NCI-H446 treated with DMSO at 0.1 percent for 48 hours (cell line): ENCODE measurements around the gene SPEM2.

Source experiments
- DNase-seq: peaks from one replicate; lab custom pipeline; 2025; lab: John Stamatoyannopoulos, UW

Gene SPEM2

GRCh38 chr17:7403977-7404736 lies 21.3 kb upstream of the SPEM2 start, which contains the start of gene TMEM256:
Gene TMEM256 (minus strand): TSS chr17:7404097. CDS start chr17:7404084, 13 bp downstream.
- DNase-seq, result peak; percentile 97

DNA sequence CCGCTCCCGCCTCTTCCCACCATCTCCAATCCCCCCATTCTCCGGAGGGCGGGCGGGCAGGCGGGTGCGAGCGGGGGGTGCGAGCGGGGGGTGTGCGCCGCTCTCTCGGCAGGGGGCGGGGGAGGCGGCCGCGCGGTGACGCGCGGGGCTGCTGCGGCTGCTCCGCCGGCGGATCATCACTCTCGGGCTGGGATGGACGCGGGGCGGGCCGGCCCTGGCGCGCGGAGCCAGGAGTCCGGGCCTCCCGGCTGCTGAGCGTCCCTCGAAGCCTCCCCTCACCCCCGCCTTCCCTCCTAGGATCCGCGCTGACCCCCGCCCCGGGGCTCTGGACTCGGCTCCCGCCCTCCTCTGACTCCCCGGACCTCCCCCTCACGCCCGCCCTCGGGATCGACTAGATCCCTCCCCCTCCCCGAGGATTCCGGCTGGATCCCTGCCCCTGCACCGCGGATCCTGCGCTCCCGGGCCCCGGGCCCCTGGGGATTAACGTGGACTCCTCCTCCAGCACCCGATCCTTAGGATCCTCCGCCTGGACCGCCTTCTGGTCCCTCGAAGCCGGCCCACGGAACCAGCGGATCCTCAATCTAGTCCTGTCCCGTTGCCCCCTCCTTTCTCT lies 20.6 kb upstream of the SPEM2 start:
- DNase-seq, result no peak

DNA sequence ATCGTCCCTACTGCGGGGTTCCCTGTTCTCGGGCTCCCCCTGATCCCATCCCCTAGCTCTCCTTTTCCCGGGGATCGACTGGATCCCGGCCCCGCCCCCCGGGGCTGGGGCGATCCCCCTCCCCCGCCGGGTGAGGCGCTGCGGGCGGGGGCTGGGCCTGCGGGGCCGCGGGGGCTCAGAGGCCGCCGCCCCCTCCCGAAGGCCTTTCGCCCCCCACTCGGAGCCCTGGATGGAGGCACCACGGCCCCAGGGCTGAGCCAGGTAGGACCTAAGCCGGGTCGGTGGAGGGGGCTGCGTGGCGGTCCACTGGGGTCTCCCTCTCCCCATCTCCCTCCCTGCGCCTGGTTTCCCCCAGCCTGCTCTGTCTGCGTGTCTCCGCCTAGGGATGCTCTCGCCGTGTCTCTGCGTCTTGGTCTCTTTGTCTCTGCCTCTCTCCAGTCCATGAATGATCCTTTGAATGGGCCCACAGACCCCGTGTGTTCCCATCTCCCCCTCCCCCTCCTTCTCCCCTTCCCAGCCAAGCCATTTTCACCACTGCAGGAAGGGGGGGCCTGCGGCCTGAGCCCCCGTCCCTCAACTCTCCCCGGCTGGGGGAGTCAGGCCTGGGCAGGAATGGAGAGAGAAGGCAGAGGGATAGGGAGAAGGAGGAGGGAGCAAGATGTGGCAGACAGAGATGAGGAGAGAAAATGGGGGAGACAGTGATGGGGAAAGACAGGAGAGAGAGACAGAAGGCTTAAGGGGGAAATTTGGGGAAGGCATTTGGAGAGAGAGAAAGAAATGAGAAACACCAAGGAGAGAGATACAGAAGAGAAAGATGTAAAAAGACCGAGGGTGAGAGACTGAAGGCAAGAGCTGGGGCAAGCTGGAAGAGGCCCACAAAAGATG lies 19.8 kb upstream of the SPEM2 start:
- DNase-seq, result no peak

DNA sequence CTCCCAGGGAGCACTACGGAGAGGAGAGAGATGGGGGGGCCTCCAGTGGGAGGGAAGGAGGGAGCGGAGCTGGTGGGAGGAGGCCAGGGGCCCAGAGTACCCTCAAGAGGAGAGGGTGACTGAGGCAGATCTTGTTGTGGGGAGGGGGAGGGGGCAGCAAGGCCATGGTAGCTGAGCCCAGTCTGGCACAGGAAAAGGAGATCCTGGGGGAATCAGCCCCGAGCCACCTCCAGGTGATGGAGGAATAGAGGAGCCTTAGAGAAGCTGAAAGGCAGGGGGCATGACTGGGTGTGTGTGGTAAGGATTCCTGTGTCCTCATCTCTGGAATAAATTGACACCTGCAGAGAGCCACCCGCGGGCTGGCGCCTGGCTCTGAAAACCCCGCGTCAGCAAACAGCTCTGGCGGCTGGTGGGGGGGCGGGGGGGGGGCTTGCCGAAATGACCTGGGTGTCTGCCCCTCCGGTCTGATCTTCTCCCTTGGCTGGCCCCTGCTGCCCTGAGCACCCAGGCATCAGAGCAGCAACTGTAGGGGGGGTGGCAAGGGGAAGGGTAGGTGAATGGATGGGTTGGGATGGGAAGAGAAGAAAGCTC lies 19.1 kb upstream of the SPEM2 start:
- DNase-seq, result no peak

GRCh38 chr17:7407082-7407481 lies 18.3 kb upstream of the SPEM2 start:
- no peak for DNase-seq

DNA sequence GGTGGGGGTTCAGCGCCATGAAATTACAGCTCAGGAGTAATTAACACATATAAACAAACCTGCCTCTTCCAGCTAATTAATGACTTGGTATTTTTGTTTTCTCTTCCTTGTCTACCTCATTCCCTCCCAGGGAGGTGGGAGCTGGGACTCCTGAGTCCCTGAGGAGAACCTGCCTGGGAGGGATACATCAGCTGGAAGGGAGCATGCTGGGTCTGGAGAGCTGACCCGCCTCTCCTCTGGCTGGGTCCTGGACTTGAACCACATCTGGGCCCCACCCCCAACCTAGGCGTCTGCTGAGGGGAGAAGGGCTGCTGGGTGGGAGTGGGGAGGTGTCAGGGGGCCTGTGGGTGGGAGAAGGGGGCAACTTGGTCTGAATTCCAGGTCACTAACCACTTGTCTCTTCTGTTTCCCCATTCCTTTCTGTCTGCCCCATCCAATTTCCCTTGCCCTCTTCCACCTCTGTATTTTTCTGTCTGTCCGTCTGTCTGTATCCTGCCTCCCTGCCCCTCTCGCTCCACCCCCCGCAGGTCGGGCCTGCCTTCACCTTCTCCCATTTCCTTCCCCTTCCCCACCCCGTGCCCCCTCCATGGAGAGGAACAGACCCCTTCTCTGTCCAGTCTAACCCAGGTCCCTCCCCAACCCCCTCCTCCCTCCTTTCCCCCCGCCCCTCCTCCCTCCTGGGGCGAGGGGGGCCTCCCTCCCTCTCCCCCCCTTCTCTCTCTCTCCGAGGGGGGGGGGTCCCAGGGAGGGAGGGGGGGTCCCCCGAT lies 17.7 kb upstream of the SPEM2 start, which contains the start of gene NLGN2:
NLGN2 (plus strand) TSS at position 361 of the 767 bp plus-strand sequence. CDS start 411 bp downstream, outside the sequence.
- no peak for DNase-seq

DNA sequence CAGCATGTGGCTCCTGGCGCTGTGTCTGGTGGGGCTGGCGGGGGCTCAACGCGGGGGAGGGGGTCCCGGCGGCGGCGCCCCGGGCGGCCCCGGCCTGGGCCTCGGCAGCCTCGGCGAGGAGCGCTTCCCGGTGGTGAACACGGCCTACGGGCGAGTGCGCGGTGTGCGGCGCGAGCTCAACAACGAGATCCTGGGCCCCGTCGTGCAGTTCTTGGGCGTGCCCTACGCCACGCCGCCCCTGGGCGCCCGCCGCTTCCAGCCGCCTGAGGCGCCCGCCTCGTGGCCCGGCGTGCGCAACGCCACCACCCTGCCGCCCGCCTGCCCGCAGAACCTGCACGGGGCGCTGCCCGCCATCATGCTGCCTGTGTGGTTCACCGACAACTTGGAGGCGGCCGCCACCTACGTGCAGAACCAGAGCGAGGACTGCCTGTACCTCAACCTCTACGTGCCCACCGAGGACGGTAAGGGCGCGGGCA lies 17.1 kb upstream of the SPEM2 start:
- no peak for DNase-seq

DNA sequence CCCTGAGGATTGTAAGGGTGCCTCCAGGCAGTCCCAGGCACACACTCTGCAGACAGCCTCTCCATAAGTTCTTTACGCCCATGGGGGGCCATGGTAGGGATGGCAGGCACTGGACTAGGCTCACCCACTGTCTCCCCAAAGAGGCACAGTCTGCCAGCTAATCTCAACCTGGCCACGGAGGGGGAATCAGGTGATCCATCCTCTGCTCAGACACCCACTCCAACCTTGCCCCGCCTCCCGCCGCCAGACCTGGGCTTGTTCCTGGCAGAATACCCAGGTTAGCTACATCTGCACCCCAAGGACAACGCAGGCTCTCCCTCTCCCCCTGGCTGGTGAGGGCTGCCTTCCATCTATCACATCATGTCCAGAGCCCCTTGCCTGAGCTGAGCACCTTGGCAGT lies 16.6 kb upstream of the SPEM2 start:
- no peak for DNase-seq

GRCh38 chr17:7409716-7410115 lies 15.7 kb upstream of the SPEM2 start:
- DNase-seq, result no peak

- DNase-seq, result no peak
Measured at GRCh38 chr17:7410634-7411426, 14.6 kb upstream of the SPEM2 start.

DNA sequence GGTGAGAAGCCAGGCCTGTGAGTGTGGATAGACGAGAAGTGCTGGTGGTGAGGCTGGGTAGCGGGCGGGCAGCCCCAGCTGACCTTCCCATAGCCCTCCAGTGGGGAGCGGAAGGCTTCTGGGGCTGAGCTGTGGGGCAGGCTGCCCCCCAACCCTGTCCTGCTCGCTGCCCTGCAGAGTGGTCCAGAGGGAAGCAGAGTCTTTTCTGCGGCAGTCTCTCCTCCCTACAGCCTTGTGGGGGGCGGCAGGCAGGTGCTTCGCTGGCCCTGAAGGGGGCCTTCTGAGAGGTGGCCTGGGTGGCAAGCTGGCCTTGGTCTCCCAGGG lies 14.0 kb upstream of the SPEM2 start:
- no peak for DNase-seq

DNA sequence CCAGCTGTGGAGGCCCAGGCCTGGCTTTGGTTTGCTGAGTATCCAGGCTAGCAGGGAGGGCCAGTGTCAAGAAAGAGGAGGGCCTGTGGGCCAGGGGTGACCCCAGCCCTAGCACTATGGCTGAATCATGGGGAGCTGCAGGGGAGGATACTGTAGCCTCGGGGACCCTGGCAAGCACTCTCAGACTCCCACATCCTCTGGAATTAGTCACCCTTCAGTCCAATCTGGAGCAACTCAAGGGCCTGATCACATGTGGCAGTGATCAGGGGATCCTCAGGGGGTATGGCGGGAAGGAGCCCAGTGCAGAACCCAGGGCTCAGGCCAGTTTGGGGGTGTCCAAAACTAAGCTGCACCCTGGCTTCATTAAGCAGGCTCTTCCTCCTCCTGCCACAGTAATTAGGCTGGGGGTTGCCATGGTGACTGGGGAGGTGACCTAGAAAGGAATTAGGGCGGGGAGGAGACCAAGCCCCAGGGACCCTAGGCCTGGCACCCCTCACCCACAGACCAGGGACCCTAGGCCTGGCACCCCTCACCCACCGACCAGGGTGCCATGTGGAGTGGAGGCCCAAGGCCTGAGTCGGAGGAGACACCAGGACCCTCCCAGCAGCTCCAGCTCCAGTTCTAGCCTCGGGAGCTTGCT lies 11.9 kb upstream of the SPEM2 start:
- no peak for DNase-seq

- no peak for DNase-seq
Measured at GRCh38 chr17:7414837-7415236, 10.6 kb upstream of the SPEM2 start.

GRCh38 chr17:7415784-7416183 lies 9.6 kb upstream of the SPEM2 start:
- DNase-seq, result no peak

GRCh38 chr17:7416323-7416722 lies 9.1 kb upstream of the SPEM2 start:
- no peak for DNase-seq

GRCh38 chr17:7417056-7417655 lies 8.3 kb upstream of the SPEM2 start:
- no peak for DNase-seq

GRCh38 chr17:7418472-7419152 lies 6.8 kb upstream of the SPEM2 start:
- DNase-seq, result no peak

DNA sequence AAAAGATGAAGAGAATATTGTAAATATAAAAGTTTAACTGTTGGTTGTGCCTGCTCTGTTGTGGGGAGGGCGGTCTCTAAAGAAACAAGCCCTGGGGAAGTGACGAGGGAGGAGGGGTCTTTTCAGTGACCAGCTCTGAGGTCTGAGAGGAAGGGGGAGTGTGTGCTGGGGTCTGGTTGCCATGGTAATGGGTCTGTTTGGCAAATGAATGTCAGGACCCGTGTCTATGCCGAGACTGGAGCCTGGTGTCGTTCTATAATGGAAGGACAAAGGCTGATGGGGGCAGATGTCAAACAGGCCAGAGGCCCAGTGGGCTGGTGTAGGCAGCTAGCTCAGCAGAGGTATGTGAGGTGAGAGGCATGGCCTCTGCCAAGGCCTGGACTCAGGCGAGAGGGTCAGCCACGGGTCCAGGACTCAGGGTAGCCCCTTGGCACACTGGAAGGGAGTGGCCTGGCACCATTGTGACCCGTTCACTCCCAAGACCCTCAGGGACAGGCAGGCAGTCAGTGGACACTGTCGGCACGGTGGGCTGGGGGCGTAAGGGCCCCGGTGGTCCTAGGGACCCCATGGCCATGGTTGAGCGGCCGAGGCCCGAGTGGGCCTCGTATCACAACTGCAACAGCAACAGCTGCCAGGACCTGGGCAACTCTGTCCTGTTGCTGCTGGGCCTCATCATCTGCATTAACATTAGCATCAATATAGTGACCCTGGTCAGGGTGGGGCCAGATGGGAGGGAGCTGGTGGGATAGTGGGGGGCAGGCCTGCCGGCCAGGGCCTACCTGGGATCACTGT lies 5.4 kb upstream of the SPEM2 start, which contains the start of gene SPEM1:
SPEM1 (plus strand) TSS at position 506 of the 792 bp plus-strand sequence; CDS start at position 567, 61 bp downstream.
- no peak for DNase-seq
